Loucy (cell line): Measurements from ENCODE around the gene AP3S1.

Experiments used
- H2AFZ ChIP-seq: fragments of 200-600 bp; sonication (generic); 2 replicates; pipeline ENCODE4 v1.6.0; 2016; ENCODE audit warnings: antibody characterized with exemption, mild to moderate bottlenecking, low read length, moderate library complexity
- H3F3A ChIP-seq: fragments of 200-600 bp; 2 replicates; pipeline ENCODE4 v1.6.0; 2016; ENCODE audit warnings: antibody characterized with exemption, low read depth, mild to moderate bottlenecking
- H3K27me3 ChIP-seq: fragments of 200-600 bp; sonication (generic); 2 replicates; pipeline ENCODE4 v1.6.1; 2014; ENCODE audit warnings: low read length, mild to moderate bottlenecking; ENCODE audit not compliant: insufficient read depth, poor library complexity, severe bottlenecking
- H3K36me3 ChIP-seq: fragments of 200-600 bp; sonication (generic); 2 replicates; pipeline ENCODE4 v1.6.1; 2016; ENCODE audit warnings: low read length; ENCODE audit not compliant: insufficient read depth
- H3K4me1 ChIP-seq: fragments of 200-600 bp; sonication (generic); 2 replicates; pipeline ENCODE4 v1.5.1; 2014; ENCODE audit warnings: low read length, mild to moderate bottlenecking; ENCODE audit not compliant: insufficient read depth, poor library complexity, severe bottlenecking
- H3K4me2 ChIP-seq: fragments of 200-600 bp; sonication (generic); 2 replicates; pipeline ENCODE4 v1.6.0; 2014; ENCODE audit warnings: antibody characterized with exemption, low read length, low read depth, mild to moderate bottlenecking; ENCODE audit not compliant: poor library complexity, severe bottlenecking
- H3K4me3 ChIP-seq: fragments of 200-600 bp; sonication (generic); 2 replicates; pipeline ENCODE4 v1.5.1; 2014; ENCODE audit warnings: low read length, mild to moderate bottlenecking, mixed read lengths; ENCODE audit not compliant: poor library complexity, severe bottlenecking
- H3K79me2 ChIP-seq: fragments of 200-600 bp; sonication (generic); 2 replicates; pipeline ENCODE4 v1.6.1; 2014; ENCODE audit warnings: low read length; ENCODE audit not compliant: insufficient read depth
- H3K9ac ChIP-seq: fragments of 200-600 bp; sonication (generic); 2 replicates; pipeline ENCODE4 v1.6.0; 2014; ENCODE audit warnings: mild to moderate bottlenecking, low read depth, low read length, moderate library complexity; ENCODE audit not compliant: poor library complexity, severe bottlenecking
- H3K9me2 ChIP-seq: fragments of 200-600 bp; sonication (generic); replicated peaks from 2 replicates; pipeline ENCODE4 v1.6.1; 2016; ENCODE audit warnings: low read depth, low read length, mixed read lengths
- H3K9me3 ChIP-seq: fragments of 200-600 bp; sonication (generic); 2 replicates; pipeline ENCODE4 v1.6.1; 2014; ENCODE audit warnings: mild to moderate bottlenecking, antibody characterized with exemption, low read length, low read depth; ENCODE audit not compliant: insufficient read depth
- H4K20me1 ChIP-seq: fragments of 200-600 bp; sonication (generic); 2 replicates; pipeline ENCODE4 v1.6.0; 2014; ENCODE audit warnings: antibody characterized with exemption, low read length, mild to moderate bottlenecking; ENCODE audit not compliant: insufficient read depth, poor library complexity, severe bottlenecking
- CTCF ChIP-seq: fragments of 200-600 bp; sonication (generic); conservative IDR thresholded peaks from 2 replicates; pipeline ENCODE4 v1.5.1; 2014; ENCODE audit warnings: mild to moderate bottlenecking, antibody characterized with exemption, low read length
- EZH2phosphoT487 ChIP-seq: fragments of 200-600 bp; IDR thresholded peaks from 2 replicates; pipeline ENCODE4 v1.6.1; 2018; ENCODE audit warnings: antibody characterized with exemption, mild to moderate bottlenecking, moderate library complexity, borderline replicate concordance

AP3S1 gene

GRCh38 chr5:115869256-115869795, 27.6 kb downstream of the AP3S1 start:
- H3K4me3 ChIP-seq: no peak overlapping the region
- no peaks in the 10 kb centered on the region for H3K27me3 ChIP-seq
- no peaks in the 10 kb centered on the region for H3F3A ChIP-seq
- no peak overlapping the region for H3K9ac ChIP-seq
- peaks cover 11% of the 10 kb centered on the region; the same call in 1 of the 2 replicates for H3K36me3 ChIP-seq
- TF ChIP-seq CTCF (no peak), EZH2phosphoT487 (no peak)
- H4K20me1 ChIP-seq: no peaks in the 10 kb centered on the region
- H3K4me1 ChIP-seq: no peaks in the 10 kb centered on the region
- no peak overlapping the region for H3K4me2 ChIP-seq
- peaks cover 7% of the 10 kb centered on the region; the same call in 1 of the 2 replicates for H3K79me2 ChIP-seq
- no peaks in the 10 kb centered on the region for H3K9me2 ChIP-seq
- H2AFZ ChIP-seq: no peak overlapping the region
- no peaks in the 10 kb centered on the region for H3K9me3 ChIP-seq

GRCh38 chr5:115872447-115872846, 30.7 kb downstream of the AP3S1 start:
- no peaks in the 10 kb centered on the region for H3F3A ChIP-seq
- no peak overlapping the region for H3K4me2 ChIP-seq
- no peak overlapping the region for H3K9ac ChIP-seq
- no peaks in the 10 kb centered on the region for H3K79me2 ChIP-seq
- no peak overlapping the region for H2AFZ ChIP-seq
- H3K9me2 ChIP-seq: no peaks in the 10 kb centered on the region
- no peaks in the 10 kb centered on the region for H3K4me1 ChIP-seq
- H3K36me3 ChIP-seq: peaks cover 14% of the 10 kb centered on the region; the same call in 1 of the 2 replicates
- TF ChIP-seq EZH2phosphoT487 (no peak), CTCF (no peak)
- no peaks in the 10 kb centered on the region for H3K27me3 ChIP-seq
- no peaks in the 10 kb centered on the region for H3K9me3 ChIP-seq
- no peak overlapping the region for H3K4me3 ChIP-seq
- H4K20me1 ChIP-seq: no peaks in the 10 kb centered on the region

- Histone ChIP-seq H3K4me1 (no peaks in the 10 kb centered on the region), H2AFZ (no peak overlapping the region), H3K79me2 (no peaks in the 10 kb centered on the region), H4K20me1 (no peaks in the 10 kb centered on the region), H3K36me3 (peaks cover 14% of the 10 kb centered on the region; the same call in 1 of the 2 replicates), H3K27me3 (no peaks in the 10 kb centered on the region), H3K9me2 (no peaks in the 10 kb centered on the region), H3K9ac (no peak overlapping the region), H3K4me3 (no peak overlapping the region), H3K9me3 (no peaks in the 10 kb centered on the region), H3F3A (no peaks in the 10 kb centered on the region), H3K4me2 (no peak overlapping the region)
- no peak for TF ChIP-seq CTCF
- no peak for TF ChIP-seq EZH2phosphoT487
These were observed 31.7 kb downstream of the AP3S1 start for GRCh38 chr5:115873392-115873791.
